ENCODE measurements around the gene PRDM1.

PRDM1 gene

DNA sequence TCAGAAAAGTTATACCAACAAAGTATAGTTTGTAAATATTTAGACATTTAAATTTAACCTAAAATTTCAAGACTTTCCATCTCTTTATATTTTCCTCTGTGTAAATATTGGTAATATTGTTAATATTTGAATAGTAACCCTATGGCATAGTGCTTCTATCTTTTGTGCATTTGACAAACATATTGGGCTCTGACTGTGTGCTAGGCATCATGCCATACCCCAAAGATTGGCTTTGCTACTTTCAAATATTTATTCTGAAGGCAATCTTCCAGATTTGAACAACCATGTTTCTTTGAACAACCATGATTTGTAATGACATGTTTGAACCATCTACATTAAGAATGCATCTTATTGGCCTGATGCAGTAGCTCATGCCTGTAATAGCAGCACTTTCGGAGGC is 15.5 kb upstream of the PRDM1 start:
- no peak for DNase-seq (ENCODE audit: low read depth)

DNA sequence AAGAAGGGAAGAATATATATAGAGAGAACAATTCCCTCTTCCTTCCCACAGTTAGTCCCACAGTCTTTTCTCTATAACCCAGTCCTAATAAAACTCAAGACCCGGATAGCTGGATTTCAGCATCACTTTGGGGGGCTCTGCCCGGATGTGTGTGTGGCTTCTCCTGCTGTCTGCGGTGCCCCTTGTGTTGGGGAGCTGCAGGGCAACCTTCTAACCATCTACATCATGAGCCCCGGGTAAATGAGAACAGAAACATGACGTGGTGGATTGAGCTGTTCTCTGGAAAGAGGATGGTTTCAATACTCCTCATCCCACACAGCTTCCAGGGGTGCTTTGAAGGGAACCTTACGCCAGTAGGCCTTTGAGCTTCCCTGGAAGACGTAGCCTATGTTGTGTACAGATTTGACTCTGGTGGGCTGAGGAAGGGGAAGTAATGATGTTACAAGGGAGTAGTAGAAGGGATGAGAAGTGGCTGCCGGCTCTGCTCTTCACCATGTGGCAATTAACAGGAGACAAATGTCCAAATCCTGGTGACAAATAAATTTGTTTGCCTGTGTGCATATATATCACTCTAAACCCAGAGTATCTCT is 13.5 kb upstream of the PRDM1 start:
- DNase-seq (ENCODE audit: low read depth) = no peak

DNA sequence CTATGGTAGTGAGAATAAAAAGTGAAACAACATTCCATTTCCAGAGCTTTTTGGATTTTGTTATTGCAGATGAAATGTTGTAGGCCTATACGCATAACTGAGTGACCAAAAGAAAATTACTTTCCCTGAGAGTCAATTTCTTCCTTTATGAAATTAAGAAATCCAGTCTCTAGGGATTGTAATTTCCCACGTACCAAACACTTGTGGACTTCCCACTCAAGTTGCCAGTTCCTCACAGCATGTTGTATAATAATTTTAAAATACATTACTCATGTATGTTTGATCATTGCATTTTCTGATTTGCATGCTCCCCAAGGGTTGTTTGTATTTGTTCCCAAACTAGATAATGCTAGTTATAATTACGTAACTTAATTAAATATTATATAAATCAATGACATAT is 12.0 kb upstream of the PRDM1 start:
- no peak for DNase-seq (ENCODE audit: low read depth)

DNA sequence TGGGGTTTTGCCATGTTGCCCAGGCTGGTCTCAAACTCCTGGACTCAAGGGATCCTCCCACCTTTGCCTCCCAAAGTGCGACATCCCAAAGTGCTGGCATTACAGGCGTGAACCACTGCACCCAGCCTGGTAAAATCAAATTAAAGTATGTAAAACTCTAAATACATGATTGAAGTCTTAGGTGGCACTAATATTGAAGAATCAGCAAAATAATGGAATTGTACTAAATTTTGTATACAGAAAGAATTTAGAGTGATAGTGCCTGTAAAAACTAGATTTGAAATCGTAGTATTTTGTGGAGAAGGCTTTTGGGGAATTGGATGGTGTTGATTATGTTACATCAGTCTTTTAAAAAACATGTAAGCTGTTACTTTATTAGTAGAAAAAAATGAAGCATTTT is 10.0 kb upstream of the PRDM1 start:
- no peak for DNase-seq (ENCODE audit: low read depth)

DNA sequence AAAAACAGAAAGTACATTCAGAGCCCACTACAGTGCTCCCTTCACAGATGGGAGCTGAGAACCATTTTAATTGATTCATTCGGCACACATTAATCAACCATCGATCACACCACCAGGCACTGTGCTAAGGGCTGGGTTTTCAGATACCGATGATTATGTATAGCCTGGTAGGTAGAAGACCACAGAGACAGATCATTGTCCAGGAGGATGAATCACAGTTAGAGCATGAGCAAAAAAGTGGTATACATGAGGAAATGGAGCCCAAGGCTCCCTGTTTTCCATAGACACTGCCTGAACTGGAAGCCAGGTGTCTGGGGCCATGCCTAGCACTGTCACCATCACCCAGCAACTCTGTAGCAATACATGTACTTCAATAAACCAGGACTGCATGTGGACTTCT is 9.0 kb upstream of the PRDM1 start:
- no peak for DNase-seq (ENCODE audit: low read depth)

- no peak for DNase-seq (ENCODE audit: low read depth)
These were observed 8.3 kb upstream of the PRDM1 start for GRCh38 chr6:106077881-106078280.

GRCh38 chr6:106079961-106080762 is 6.0 kb upstream of the PRDM1 start:
- DNase-seq (ENCODE audit: low read depth) = no peak

- DNase-seq (ENCODE audit: low read depth) = no peak
These were observed 5.4 kb upstream of the PRDM1 start for GRCh38 chr6:106080763-106081095.

- DNase-seq (ENCODE audit: low read depth) = no peak
These were observed 4.4 kb upstream of the PRDM1 start for GRCh38 chr6:106081715-106082114.

GRCh38 chr6:106082735-106083398 is 3.3 kb upstream of the PRDM1 start:
- DNase-seq (ENCODE audit: low read depth) = no peak

DNA sequence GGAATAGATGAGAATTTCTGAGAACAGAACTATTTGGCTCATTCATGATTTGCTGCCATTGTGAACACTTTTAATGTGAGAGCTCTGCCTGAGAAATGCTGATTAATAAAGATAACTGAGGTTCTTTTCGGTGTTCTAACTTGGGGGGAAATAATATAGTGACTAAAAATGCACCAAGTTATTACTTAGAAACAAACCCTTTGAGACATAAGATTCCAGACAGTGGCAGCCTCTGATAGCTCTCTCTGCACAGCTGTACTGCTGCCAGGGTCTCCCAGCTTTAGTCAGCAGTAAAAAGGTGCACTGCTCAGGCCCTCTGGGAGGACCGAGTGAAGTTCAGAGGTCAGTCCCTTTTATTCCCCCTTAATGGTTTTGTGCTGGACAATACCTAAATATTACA is 2.5 kb upstream of the PRDM1 start:
- no peak for DNase-seq (ENCODE audit: low read depth)

DNA sequence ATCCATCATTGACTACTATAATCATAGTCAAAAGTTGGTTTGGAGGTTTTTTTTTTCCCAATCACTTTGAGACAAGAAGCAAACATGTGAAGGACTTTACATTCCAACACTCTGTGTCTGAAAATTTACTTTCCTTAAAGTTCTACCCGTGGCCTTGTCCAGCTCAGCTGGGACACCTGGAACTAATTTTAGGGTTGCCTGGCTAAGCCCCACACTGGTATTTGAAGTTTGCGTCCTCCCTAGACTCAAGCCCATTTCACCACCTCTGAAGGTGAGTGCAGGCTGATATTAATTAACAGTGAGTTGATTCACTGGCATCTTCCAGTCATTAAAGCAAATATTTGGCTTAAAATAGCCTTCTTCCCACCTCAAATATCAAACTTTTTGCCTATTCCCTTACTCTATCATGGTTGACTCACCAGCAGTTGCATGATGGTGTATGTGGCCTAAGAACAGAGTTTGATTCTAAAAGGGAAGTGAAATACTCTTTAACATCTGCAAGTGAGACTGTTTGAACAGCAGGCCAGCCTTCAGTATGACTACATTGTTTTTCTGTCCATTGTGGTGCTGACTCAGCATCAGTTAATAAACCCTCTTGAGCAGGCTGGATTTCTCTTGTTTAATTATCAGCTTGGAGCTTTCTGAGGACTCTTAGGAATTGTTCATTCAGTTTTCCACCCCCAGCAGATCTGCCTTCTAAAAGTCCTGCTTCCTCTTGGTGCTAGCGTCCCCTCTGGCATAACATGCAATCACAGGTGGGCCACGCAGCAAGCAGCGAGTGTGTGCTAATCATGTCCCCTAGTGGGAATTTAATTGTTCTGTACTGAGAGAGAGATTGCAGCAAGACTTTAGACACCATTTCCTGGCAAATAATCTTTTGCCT is 1.8 kb upstream of the PRDM1 start:
- no peak for DNase-seq (ENCODE audit: low read depth)

DNA sequence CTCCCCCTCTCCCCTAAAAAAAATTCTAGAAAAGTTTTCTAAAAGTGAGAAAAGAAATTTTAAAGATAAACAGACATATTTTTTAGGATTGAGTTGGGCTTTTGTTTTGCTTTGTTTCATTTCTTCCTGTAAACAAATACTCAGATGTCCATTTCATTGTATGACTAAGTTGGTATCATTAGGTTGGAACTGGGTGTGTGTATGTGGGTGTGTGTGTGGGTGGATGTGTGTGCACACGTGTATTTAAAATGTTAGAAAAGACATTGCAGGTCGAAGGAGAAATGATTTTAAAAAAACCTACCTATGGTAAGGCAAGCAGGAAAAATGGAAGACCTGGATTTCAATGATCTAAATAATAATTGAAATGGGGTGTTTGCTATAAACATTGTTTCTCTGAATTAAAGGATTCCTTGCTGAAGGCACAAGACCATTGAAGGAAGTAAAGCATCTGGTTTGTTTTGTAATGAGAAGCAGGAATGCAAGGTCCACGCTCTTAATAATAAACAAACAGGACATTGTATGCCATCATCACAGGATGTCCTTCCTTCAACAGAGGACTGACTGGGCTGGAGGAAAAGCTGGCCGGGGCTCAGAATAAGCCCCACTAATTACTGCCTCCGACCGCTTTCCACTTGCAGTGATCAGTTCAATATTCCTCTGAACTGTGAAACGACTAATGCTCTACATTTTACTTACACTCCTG is 996 bp upstream of the PRDM1 start:
- DNase-seq (ENCODE audit: low read depth) = no peak

- no peak for DNase-seq (ENCODE audit: low read depth)
These were observed 498 bp upstream of the PRDM1 start for GRCh38 chr6:106085692-106085983.

DNA sequence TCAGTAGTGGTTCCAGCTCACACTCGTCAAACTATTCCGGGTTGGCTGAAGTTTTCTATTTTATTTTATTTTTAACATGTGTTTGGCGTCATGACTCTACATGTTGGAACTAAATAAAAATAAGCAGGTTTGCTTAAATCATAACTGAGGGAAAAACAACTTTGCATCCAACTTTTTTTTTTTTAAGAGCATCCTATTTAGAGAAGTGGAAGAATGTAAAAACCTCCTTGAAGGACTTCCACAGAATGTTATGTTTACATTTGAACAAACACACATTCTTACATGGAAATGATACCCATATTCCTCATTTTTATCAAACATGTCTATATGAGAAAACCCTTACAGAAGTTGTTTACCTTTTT is 659 bp downstream of the PRDM1 start:
- DNase-seq (ENCODE audit: low read depth) = no peak

GRCh38 chr6:106087548-106088325 is 1.6 kb downstream of the PRDM1 start:
- no peak for DNase-seq (ENCODE audit: low read depth)

GRCh38 chr6:106090001-106090400 is 3.9 kb downstream of the PRDM1 start:
- no peak for DNase-seq (ENCODE audit: low read depth)

DNA sequence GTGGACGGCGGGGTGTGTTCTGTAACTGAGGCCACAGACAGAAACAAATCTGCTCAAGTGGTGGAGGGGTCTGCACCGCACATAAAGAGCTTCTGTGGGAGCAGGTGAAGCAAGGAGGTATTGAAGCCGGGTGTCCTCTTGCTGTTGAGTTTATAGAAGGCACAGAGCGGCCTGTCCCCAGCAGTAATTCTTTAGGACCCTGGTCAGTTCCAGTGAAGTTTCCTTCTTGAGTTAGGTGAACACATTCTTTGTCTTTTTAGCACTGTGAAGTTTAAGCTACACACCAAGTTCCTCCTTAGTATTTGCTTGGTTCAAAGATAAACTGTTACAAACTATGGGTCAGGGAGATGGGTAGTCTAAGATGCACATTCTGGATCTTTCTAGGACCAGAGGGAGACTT is 6.1 kb downstream of the PRDM1 start:
- DNase-seq (ENCODE audit: low read depth) = no peak

GRCh38 chr6:106094261-106094963 is 8.3 kb downstream of the PRDM1 start:
- DNase-seq (ENCODE audit: low read depth) = no peak

DNA sequence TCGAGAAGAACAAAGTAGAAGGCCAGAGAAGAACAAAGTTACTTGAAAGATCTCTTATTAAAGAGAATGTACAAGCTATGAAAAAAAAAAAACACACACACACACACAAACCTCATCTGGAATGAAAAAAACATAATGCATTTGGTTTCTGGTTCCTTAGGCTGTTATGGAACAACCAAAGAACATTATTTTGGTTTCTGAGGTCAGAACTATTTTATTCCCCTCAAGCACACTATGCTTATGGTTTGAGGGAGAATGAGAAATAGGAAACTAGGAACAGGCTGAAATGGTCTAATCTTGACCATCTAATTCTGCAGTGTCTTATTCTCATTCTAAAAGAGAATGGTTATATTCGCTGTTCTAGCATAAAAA is 8.8 kb downstream of the PRDM1 start:
- no peak for DNase-seq (ENCODE audit: low read depth)

Data from stimulated activated CD8-positive, alpha-beta memory T cell treated with anti-CD3 and anti-CD28 coated beads, Interleukin-12 subunit alpha, Interleukin-12 subunit beta, amount 100 ng/mL, for 1 hour (primary cell).